Left colon (tissue), 2 donors: Measurements from ENCODE around the gene MYBPH. TPM values are rescaled to one million over a fixed set of nuclear protein-coding genes. Genes with fewer than 3 reads are reported as not detected.

Source experiments
- ATAC-seq: fragments of 200-7000 bp; cut with Tn5 transposase; one replicate; pipeline ENCODE4 v1.9.1; 2020; ENCODE audit warnings: mild to moderate bottlenecking, moderate library complexity
- DNase-seq, 2 donors: peaks; one replicate each; pipeline ENCODE4 v3.0.0-alpha.2; 2020
- intact Hi-C, 2 donors: fragments of 100-400 bp; cut with DNase I in 1 of 2; cut with micrococcal nuclease in 1 of 2; formaldehyde crosslinking; loops; one replicate each; pipeline versions ENCODE4 v1.11.2 to v1.14.0; 2022; cut with DNase I, micrococcal nuclease
- total RNA-seq, 2 donors: library from RNA; stranded (reverse); fragmentation: NEBNext Ultra II Directional; extraction: Animal tissue kit (Norgen Biotek cat#: 25700); gene quantifications; one replicate each; pipeline ENCODE4 v1.2.1, GENCODE V29; 2021
- donor health status: DM: no; HTN: no; CAD: no.
- donor health status: DM: yes; HTN: yes; CAD: no.

Gene MYBPH
- total RNA-seq, 2 donors from 2014 or later: not detected

GRCh38 chr1:203124546-203125317 lies 50.9 kb downstream of the MYBPH start:
- intact Hi-C loops: no loop called here
- no peak for ATAC-seq
- DNase-seq: no peak

- intact Hi-C loops: no loop called here
- no peak for DNase-seq
- no peak for ATAC-seq
These were observed 51.6 kb downstream of the MYBPH start for GRCh38 chr1:203124011-203124410.

GRCh38 chr1:203122159-203122558 lies 53.5 kb downstream of the MYBPH start:
- ATAC-seq: no peak
- no peak for DNase-seq
- intact Hi-C loops: no loop called here

- no peak for DNase-seq
- ATAC-seq: no peak
- intact Hi-C loops: no loop called here
These were observed 54.2 kb downstream of the MYBPH start for GRCh38 chr1:203121186-203122015.

GRCh38 chr1:203120325-203121153 lies 55.1 kb downstream of the MYBPH start:
- no peak for DNase-seq
- no peak for ATAC-seq
- intact Hi-C loops: no loop called here

Other genes starting within 250 kb of the MYBPH start
- gene KLHL12, start 248.6 kb downstream of the MYBPH start, total RNA-seq: 10 to 100 TPM; 28.9 to 35.0 TPM
- gene ADIPOR1, start 217.5 kb downstream of the MYBPH start, total RNA-seq: 10 to 100 TPM; 69.7 to 90.4 TPM
- gene CYB5R1, start 208.6 kb downstream of the MYBPH start, total RNA-seq: 10 to 100 TPM; 21.2 to 31.9 TPM
- gene TMEM183A, start 168.5 kb downstream of the MYBPH start, total RNA-seq: 10 to 100 TPM; 91.5 to 97.1 TPM
- 1 to 10 TPM in 1 of 2 donors, under 1 TPM in 1; 0.58 to 1.7 TPM for gene PPFIA4, start 149.3 kb downstream of the MYBPH start, total RNA-seq
- gene MYOG, start 89.8 kb downstream of the MYBPH start, total RNA-seq: not detected
- under 1 TPM; 0.37 to 0.39 TPM for gene ADORA1, start 48.1 kb downstream of the MYBPH start, total RNA-seq
- gene CHI3L1, start 10.9 kb upstream of the MYBPH start, total RNA-seq: 1 to 10 TPM in 1 of 2 donors, under 1 TPM in 1; 0.67 to 3.0 TPM
- gene CHIT1, start 53.8 kb upstream of the MYBPH start, total RNA-seq: under 1 TPM in 1 of 2 donors, not detected in 1; 0.40 TPM
- 10 to 100 TPM; 70.5 to 76.9 TPM for gene BTG2, start 129.7 kb upstream of the MYBPH start, total RNA-seq
- gene FMOD, start 175.3 kb upstream of the MYBPH start, total RNA-seq: 10 to 100 TPM; 25.2 to 29.6 TPM